ENCODE measurements around the gene S100A7A. TPM values are rescaled to one million over a fixed set of nuclear protein-coding genes. Genes with fewer than 3 reads are reported as not detected.
"Not testable (repeated sequence)": the region's sequence is repeated elsewhere in the genome, so short reads cannot be mapped to it uniquely, and the experiment has no call there.

The S100A7A gene
- total and polyA plus RNA-seq, 2 of the 4 experiments (the other 2 are of a cell fraction) = not detected

GRCh38 chr1:153413961-153414360 is 2.4 kb upstream of the S100A7A start:
- CTCF ChIA-PET = not testable (repeated sequence)

More at GRCh38 chr1:153413961-153414360, 2.4 kb upstream of the S100A7A start:
- H3K9me1 ChIP-seq (ENCODE audit: insufficient read depth, low read length); H3K14ac ChIP-seq (replicated peaks; ENCODE audit: low read depth, low read length); H2BK20ac ChIP-seq (ENCODE audit: low read depth, low read length); H4K8ac ChIP-seq (ENCODE audit: low read depth in 2 of 2, low read length in 2 of 2); H3K23ac ChIP-seq (ENCODE audit: low read depth, low read length); H3K9me3 ChIP-seq (ENCODE audit: control insufficient read depth, insufficient read depth, low read length); H2BK120ac ChIP-seq (ENCODE audit: low read depth, low read length); H4K91ac ChIP-seq (ENCODE audit: insufficient read depth, low read depth, low read length); H3K4me2 ChIP-seq (ENCODE audit: low read depth, low read length); H3K4me3 ChIP-seq (ENCODE audit: insufficient read depth, low read depth, low read length); H3K4me1 ChIP-seq (ENCODE audit: control insufficient read depth, insufficient read depth, low read length); H3K27ac ChIP-seq (ENCODE audit: insufficient read depth, low read length); H4K5ac ChIP-seq (ENCODE audit: low read depth, low read length); BruUV-seq (replicated peaks); H3K9ac ChIP-seq (ENCODE audit: low read depth, low read length); POLR2A ChIA-PET (ENCODE audit: unreplicated experiment); H3K27me3 ChIP-seq (ENCODE audit: control insufficient read depth, insufficient read depth, low read length); in situ Hi-C loops (cut with MboI; ENCODE audit: low sequenced_read_pairs); intact Hi-C loops (cut with micrococcal nuclease); H2BK15ac ChIP-seq (ENCODE audit: low read depth, low read length); ATAC-seq (ENCODE audit: low read depth); H4K20me1 ChIP-seq (ENCODE audit: insufficient read depth, low read length); H3K79me1 ChIP-seq (ENCODE audit: low read depth in 1 of 2, low read length in 2 of 2); DNase-seq; H2BK5ac ChIP-seq (ENCODE audit: low read depth, low read length, poor library complexity, severe bottlenecking); H3K36me3 ChIP-seq (ENCODE audit: control insufficient read depth, insufficient read depth, low read length); H2AK9ac ChIP-seq (replicated peaks; ENCODE audit: low read depth, low read length, poor library complexity); H3K4ac ChIP-seq (ENCODE audit: low read depth, low read length); H3K18ac ChIP-seq (ENCODE audit: low read depth, low read length); dilution Hi-C loops (cut with HindIII; ENCODE audit: low sequenced_read_pairs, unreplicated experiment); H2AK5ac ChIP-seq (ENCODE audit: low read depth, low read length); H2AFZ ChIP-seq (replicated peaks; ENCODE audit: low read length, poor library complexity); H3K56ac ChIP-seq (ENCODE audit: extremely low read depth, insufficient read depth, low read length): not testable (repeated sequence)

Measured in IMR-90 (cell line).